HG03103 (cell line): Measurements from ENCODE around the gene CELF5.

Experiments used
- ATAC-seq: cut with Tn5 transposase; IDR thresholded peaks from one replicate; pipeline ENCODE4 v1.9.1; 2021; ENCODE audit warnings: low read depth; ENCODE audit not compliant: unreplicated experiment

Gene CELF5

DNA sequence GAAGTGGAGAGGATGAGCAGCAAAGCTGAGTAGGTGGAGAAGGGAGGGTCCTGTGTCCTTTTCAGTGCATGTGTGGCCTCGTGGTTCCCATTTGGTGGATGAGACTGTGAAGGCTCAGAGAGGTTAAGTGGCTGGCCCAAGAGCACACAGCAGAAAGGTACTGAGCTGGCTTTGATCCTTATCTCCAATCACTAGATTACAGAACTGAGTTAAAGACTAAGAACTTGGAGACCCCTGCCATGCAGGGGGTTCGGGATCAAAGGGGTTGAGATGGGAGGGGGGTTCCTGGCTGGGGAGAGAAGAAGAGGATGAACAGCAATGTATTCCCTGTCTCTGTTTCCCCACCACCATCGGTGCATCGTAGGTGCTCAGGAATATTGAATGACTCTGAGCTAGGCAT, 11.8 kb downstream of the CELF5 start:
- no peak for ATAC-seq

DNA sequence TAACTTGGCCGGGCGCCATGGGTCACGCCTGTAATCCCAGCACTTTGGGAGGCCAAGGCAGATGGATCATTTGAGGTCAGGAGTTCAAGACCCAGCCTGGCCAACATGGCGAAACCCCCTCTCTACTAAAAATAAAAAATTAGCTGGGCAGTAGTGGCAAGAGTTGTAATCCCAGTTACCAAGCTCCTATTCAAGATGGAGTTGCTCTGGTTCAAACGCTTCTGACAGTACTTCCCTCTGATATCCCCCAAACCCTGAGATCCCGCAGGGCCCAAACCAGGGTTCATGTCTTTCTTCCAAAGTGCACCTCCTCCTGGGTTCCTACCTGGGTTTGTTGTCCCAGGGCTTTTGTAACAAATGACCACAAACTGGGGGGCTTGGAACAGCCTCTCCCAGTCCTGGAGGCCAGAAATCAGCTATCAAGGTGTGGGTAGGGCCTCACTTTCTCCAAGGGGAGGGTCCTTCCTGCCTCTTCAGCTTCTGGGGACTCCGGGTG, 13.7 kb downstream of the CELF5 start:
- ATAC-seq = no peak

GRCh38 chr19:3239367-3239766, 14.9 kb downstream of the CELF5 start:
- ATAC-seq = no peak

DNA sequence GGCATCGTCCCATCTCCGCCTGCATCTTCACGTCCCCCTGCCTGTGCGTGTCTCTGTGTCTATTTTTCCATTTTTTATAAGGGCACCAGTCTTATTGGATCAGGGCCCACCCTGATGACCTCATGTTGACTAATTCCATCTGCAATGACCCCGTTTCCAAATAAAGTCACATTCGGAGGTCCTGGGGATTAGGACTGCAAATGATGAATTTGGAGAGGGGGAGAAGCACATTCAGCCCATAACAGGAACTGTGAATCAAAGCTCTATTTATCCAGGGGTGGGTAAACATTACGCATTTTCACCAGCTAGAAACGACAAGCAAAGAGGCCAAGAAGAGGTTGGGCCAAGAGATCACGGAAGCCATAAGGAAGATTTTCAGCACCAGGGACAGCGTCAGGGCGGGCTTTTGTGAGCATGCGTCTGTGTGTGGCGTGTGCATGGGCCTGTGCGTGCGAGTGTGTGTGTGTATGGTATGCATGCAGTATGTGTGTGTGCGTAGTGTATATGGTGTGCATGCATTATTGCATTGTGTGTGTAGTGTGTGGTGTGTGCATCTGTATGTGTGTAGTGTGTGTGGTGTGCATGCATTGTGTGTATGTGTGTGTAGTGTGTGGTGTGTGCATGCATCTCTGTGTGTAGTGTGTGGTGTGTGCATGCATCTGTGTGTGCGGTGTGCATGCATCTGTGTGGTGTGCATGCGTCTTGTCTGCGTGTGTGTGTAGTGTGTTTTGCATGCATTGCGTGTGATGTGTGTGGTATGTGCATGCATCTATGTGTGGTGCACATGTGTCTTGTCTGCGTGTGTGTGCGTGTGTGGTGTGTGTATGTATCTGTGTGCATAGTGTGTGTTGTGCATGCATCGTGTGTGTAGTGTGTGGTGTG, 19.6 kb downstream of the CELF5 start:
- no peak for ATAC-seq

- no peak for ATAC-seq
Observed at GRCh38 chr19:3245050-3245449, 20.6 kb downstream of the CELF5 start.

GRCh38 chr19:3248728-3249326, 24.4 kb downstream of the CELF5 start:
- no peak for ATAC-seq

- ATAC-seq = no peak
Observed at GRCh38 chr19:3249408-3249807, 24.9 kb downstream of the CELF5 start.

GRCh38 chr19:3250675-3251074, 26.2 kb downstream of the CELF5 start:
- no peak for ATAC-seq

DNA sequence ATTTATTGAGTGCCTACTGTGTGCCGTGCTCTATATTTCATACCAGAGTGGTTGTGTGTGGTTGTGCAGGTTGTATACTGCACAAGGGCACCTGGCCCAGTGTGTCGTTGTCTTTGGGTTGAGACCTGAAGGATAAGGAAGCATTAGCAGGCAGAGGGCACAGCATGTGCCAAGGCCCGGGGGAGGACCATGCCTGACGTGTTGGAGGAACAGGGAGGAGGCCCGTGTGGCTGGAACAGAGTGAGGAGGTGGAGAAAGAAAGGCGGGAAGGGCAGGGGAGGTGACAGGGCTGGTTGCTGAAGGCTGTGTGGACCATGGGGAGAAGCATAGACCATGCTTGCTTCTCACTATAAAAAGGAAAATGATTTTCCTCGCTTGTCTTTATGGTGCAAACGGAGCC, 26.8 kb downstream of the CELF5 start:
- no peak for ATAC-seq

DNA sequence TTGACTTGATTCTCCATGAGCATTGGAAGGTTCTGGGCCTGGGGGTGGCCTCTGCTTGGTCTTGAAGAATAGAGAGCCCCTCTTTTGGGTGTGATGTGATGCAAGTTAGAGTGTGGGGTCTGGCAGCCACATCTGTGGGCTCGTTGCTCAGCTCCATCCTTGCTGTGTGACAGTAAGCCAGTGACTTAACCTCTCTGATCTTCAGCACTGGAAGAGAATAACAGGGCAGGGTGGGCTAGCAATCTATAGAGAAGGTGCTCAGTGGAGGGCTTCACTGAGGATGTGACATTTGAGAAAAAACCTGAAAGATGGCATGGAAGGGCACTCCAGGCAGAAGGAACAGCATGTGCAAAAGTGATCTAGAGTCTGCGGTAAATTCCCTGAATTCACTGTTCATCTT, 28.2 kb downstream of the CELF5 start:
- ATAC-seq = no peak

DNA sequence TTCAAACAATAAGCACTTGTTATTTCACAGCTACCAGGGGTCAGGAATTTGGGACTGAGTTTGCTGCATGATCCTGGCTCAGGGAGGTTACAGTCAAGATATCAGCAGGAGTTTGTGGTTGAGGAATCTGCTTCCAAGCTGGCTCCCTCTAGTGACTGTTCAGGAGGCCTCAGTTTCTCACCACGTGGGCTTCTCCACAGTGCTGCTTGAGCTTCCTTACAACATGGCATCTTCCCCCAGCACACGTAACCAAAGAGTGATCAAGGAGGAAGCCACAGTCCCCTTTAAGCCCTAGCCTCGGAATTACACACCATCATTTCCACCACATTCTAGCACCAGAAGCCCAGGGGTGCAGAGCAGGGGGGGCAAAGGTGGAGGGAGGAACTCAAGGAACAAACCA, 28.8 kb downstream of the CELF5 start:
- ATAC-seq = no peak

- ATAC-seq = no peak
Observed at GRCh38 chr19:3254520-3254919, 30.1 kb downstream of the CELF5 start.

DNA sequence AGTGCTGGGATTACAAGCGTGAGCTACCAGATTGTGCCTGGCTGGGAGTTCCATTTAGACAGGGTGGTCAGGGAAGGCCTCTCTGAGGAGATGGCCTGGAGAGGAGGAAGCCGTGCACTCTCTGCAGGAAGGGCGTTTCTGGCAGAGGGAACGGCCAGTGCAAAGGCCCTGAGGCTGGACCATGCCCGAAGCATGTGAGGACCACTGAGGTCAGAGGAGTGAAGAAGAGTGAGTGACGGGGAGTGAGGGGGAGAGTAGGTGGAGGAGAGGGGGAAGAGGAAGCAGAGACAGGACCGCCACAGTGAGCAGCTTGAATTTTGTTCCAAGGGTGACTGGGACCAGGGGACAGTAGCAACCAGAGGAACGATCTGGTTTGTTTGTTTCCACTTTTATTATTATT, 32.6 kb downstream of the CELF5 start:
- no peak for ATAC-seq

- ATAC-seq = no peak
Observed at GRCh38 chr19:3262362-3262761, 37.9 kb downstream of the CELF5 start.

DNA sequence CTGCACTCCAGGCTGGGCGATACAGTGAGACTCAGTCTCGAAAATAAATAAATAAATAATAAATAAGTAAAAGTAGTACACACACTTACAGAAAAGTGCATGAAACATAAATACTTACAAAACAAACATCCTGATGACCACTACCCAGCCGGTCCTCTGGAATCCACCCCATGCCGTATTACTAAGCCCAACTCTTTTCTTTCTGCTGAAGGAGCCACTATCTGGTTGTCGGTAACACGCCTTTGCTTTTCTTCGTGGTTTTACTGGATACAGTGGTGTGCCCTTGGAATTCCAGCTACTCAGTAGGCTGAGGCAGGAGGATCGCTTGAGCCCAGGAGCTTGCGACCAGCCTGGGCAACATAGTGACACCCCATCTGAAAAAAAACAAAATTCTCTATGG, 39.4 kb downstream of the CELF5 start:
- no peak for ATAC-seq

GRCh38 chr19:3265432-3265831, 41.0 kb downstream of the CELF5 start:
- ATAC-seq = no peak

GRCh38 chr19:3266092-3266693, 41.7 kb downstream of the CELF5 start:
- no peak for ATAC-seq

GRCh38 chr19:3266792-3267514, 42.5 kb downstream of the CELF5 start:
- no peak for ATAC-seq

- no peak for ATAC-seq
Observed at GRCh38 chr19:3268326-3268725, 43.9 kb downstream of the CELF5 start.

DNA sequence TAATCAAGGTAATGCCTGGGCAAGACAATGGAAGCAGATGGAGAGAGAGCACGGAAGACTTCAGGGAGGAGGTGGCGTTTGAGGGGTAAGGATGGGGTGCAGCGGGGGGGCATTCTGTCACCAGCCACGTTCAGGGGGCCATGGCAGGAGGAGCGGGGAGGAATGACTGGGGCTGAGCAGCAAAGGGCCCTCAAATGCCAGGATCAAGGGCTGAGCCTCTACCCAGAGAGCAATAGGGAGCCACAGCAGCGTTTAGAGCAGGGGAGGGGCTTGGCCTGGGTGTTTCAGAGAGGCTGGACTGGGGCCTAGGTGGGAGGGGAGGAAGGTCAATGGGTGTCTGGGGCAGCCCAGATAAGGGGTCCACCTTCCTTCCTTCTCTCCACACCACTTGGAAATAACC, 44.3 kb downstream of the CELF5 start:
- ATAC-seq = no peak
